Measurements from ENCODE around the gene TBX18.
A peak's percentile ranks its signal among the peaks of the same experiment; 100 is the strongest.

Gene TBX18

DNA sequence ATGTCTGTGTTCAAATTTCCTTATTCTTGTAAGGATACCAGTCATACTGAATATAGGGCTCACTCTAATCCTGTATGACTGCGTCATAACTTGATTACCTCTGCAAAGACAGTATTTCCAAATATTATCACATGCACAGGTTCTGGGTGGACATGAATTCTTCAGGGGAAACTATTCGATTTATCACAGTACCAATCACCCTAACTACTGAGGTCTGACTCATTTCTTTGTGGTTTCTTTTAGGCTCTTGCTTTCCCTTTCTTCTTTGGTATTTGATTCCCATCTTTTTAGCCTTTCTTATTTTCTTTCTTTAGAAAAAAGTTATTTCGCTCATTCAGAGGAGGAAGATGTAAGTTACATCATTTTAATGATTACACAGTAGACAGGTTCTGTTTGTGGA lies 40.3 kb upstream of the TBX18 start:
- Histone ChIP-seq H3K4me3 (ENCODE audit: severe bottlenecking) (no peak overlapping the region), H3K27me3 (ENCODE audit: insufficient read depth, poor library complexity, severe bottlenecking) (no peaks in the 10 kb centered on the region), H3K27ac (ENCODE audit: poor library complexity, severe bottlenecking) (no peak overlapping the region), H3K4me1 (ENCODE audit: insufficient read depth, poor library complexity, severe bottlenecking) (peaks cover 10% of the 10 kb centered on the region), H3K9me3 (ENCODE audit: severe bottlenecking) (no peaks in the 10 kb centered on the region), H3K36me3 (ENCODE audit: low read depth) (no peaks in the 10 kb centered on the region)
- ATAC-seq (ENCODE audit: low read depth) (peak; percentile 61), DNase-seq (ENCODE audit: low spot score) (no peak)
- TF ChIP-seq, protein P1, sequence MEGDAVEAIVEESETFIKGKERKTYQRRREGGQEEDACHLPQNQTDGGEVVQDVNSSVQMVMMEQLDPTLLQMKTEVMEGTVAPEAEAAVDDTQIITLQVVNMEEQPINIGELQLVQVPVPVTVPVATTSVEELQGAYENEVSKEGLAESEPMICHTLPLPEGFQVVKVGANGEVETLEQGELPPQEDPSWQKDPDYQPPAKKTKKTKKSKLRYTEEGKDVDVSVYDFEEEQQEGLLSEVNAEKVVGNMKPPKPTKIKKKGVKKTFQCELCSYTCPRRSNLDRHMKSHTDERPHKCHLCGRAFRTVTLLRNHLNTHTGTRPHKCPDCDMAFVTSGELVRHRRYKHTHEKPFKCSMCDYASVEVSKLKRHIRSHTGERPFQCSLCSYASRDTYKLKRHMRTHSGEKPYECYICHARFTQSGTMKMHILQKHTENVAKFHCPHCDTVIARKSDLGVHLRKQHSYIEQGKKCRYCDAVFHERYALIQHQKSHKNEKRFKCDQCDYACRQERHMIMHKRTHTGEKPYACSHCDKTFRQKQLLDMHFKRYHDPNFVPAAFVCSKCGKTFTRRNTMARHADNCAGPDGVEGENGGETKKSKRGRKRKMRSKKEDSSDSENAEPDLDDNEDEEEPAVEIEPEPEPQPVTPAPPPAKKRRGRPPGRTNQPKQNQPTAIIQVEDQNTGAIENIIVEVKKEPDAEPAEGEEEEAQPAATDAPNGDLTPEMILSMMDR (IDR thresholded peaks at IDR 0.05; ENCODE audit: poor library complexity, severe bottlenecking), result no peak

DNA sequence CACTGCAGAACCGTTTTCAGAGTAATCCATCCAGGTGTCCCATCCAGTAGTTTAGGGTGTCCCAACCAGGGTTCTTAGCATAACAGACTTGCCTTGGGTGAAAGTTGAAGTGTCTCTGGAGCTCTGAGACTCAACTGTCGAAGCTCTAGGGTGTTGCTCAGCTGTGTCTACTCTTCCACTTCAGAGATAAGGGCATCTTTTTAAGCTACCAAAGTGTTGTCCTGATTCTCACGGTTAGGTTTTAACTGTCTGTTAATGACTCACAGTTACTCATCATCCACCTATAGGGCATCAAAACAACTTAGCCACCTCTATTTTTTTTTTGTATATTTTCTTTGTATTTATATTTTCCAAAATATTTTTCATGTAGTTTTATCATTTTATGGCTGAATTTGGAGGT lies 36.9 kb upstream of the TBX18 start:
- peak; percentile 69 for ATAC-seq (ENCODE audit: low read depth)
- DNase-seq (ENCODE audit: low spot score), result no peak
- no peaks in the 10 kb centered on the region for H3K36me3 ChIP-seq (ENCODE audit: low read depth)

DNA sequence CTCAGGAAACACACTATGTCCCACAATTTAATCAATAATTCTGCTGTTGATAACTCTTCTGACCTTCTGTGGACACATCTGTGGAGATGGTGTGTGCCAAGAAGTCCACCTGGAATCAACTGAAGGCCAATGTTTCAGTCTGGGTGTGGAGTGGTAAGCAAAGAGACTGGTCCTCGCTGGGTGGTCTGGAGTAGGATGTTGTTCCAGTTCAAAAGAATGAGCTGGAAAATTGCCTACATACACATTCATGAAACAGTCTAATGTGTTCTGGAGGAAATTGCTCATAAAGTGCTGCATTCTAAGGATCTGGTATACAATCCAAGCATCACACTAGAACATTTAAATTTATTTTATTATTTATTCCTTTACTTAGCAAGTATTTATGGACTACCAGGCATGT lies 33.9 kb upstream of the TBX18 start:
- DNase-seq (ENCODE audit: low spot score), result no peak
- no peaks in the 10 kb centered on the region for H3K36me3 ChIP-seq (ENCODE audit: low read depth)

More for the DNA sequence above, 36.9 kb upstream of the TBX18 start:
- peaks cover 10% of the 10 kb centered on the region for H3K4me1 ChIP-seq (ENCODE audit: insufficient read depth, poor library complexity, severe bottlenecking)
- TF ChIP-seq, protein P1 (IDR thresholded peaks at IDR 0.05; ENCODE audit: poor library complexity, severe bottlenecking), result no peak
- H3K27ac ChIP-seq (ENCODE audit: poor library complexity, severe bottlenecking), result no peak overlapping the region
- H3K4me3 ChIP-seq (ENCODE audit: severe bottlenecking), result no peak overlapping the region
- H3K9me3 ChIP-seq (ENCODE audit: severe bottlenecking), result no peaks in the 10 kb centered on the region
- H3K27me3 ChIP-seq (ENCODE audit: insufficient read depth, poor library complexity, severe bottlenecking), result no peaks in the 10 kb centered on the region

DNA sequence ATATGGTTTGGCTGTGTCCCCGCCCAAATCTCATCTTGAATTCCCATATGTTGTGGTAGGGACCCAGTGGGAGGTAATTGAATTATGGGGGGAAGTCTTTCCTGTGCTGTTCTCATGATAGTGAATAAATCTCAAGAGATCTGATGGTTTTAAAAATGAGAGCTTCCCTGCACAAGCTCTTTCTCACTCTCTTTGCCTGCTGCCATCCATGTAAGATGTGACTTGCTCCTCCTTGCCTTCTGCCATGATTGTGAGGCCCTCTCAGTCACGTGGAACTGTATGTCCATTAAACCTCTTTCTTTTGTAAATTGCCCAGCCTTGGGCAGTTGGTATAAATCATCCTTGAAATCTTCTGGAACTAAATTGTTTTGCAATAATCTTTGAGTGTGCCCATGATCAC lies 31.9 kb upstream of the TBX18 start:
- Histone ChIP-seq H3K4me3 (ENCODE audit: severe bottlenecking) (no peak overlapping the region), H3K27ac (ENCODE audit: poor library complexity, severe bottlenecking) (no peak overlapping the region), H3K36me3 (ENCODE audit: low read depth) (no peaks in the 10 kb centered on the region), H3K9me3 (ENCODE audit: severe bottlenecking) (no peaks in the 10 kb centered on the region), H3K4me1 (ENCODE audit: insufficient read depth, poor library complexity, severe bottlenecking) (peaks cover 5% of the 10 kb centered on the region), H3K27me3 (ENCODE audit: insufficient read depth, poor library complexity, severe bottlenecking) (no peaks in the 10 kb centered on the region)
- no peak for DNase-seq (ENCODE audit: low spot score)
- no peak for ATAC-seq (ENCODE audit: low read depth)
- TF ChIP-seq, protein P1 (IDR thresholded peaks at IDR 0.05; ENCODE audit: poor library complexity, severe bottlenecking), result no peak

More for the DNA sequence above, 33.9 kb upstream of the TBX18 start:
- no peak for ATAC-seq (ENCODE audit: low read depth)
- Histone ChIP-seq H3K27me3 (ENCODE audit: insufficient read depth, poor library complexity, severe bottlenecking) (no peaks in the 10 kb centered on the region), H3K4me3 (ENCODE audit: severe bottlenecking) (no peak overlapping the region), H3K9me3 (ENCODE audit: severe bottlenecking) (no peaks in the 10 kb centered on the region), H3K27ac (ENCODE audit: poor library complexity, severe bottlenecking) (no peak overlapping the region), H3K4me1 (ENCODE audit: insufficient read depth, poor library complexity, severe bottlenecking) (no peaks in the 10 kb centered on the region)
- TF ChIP-seq, protein P1 (IDR thresholded peaks at IDR 0.05; ENCODE audit: poor library complexity, severe bottlenecking), result no peak

DNA sequence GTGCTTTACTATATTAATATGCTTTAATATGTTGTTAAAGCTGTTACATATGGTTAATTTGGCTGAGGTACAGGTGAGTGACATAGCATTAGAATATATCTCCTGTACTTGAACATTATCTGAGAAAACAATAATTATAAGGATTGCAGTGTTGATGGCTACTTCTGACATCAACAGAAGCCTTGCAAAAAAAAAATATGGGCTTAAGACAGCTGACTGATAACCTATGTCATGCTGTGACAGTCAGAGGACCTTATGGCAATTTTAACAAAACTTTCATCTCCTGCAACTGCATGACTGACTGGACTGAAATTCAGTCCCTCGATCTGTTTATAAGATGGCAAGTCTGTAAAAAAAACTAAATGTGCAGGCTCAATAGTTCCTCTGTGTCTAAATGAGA lies 27.5 kb upstream of the TBX18 start:
- H3K4me3 ChIP-seq (ENCODE audit: severe bottlenecking), result no peak overlapping the region
- no peak overlapping the region for H3K27ac ChIP-seq (ENCODE audit: poor library complexity, severe bottlenecking)
- H3K4me1 ChIP-seq (ENCODE audit: insufficient read depth, poor library complexity, severe bottlenecking), result peaks cover 11% of the 10 kb centered on the region
- ATAC-seq (ENCODE audit: low read depth) (no peak), DNase-seq (ENCODE audit: low spot score) (no peak)
- no peaks in the 10 kb centered on the region for H3K9me3 ChIP-seq (ENCODE audit: severe bottlenecking)
- TF ChIP-seq, protein P1 (IDR thresholded peaks at IDR 0.05; ENCODE audit: poor library complexity, severe bottlenecking), result no peak
- no peaks in the 10 kb centered on the region for H3K36me3 ChIP-seq (ENCODE audit: low read depth)
- no peaks in the 10 kb centered on the region for H3K27me3 ChIP-seq (ENCODE audit: insufficient read depth, poor library complexity, severe bottlenecking)

Measured in RWPE2 (cell line).